VCaP (cell line): Measurements from ENCODE around the gene BDH1.

Experiments
- H3K27ac ChIP-seq: fragments of 450-650 bp; 2 replicates; pipeline ENCODE4 v1.5.1; 2017
- TF ChIP-seq, protein P1 (sequence below): fragments of 450-650 bp; conservative IDR thresholded peaks from 2 replicates; pipeline ENCODE4 v1.5.1; 2017; ENCODE audit warnings: mild to moderate bottlenecking, moderate library complexity

BDH1 gene

DNA sequence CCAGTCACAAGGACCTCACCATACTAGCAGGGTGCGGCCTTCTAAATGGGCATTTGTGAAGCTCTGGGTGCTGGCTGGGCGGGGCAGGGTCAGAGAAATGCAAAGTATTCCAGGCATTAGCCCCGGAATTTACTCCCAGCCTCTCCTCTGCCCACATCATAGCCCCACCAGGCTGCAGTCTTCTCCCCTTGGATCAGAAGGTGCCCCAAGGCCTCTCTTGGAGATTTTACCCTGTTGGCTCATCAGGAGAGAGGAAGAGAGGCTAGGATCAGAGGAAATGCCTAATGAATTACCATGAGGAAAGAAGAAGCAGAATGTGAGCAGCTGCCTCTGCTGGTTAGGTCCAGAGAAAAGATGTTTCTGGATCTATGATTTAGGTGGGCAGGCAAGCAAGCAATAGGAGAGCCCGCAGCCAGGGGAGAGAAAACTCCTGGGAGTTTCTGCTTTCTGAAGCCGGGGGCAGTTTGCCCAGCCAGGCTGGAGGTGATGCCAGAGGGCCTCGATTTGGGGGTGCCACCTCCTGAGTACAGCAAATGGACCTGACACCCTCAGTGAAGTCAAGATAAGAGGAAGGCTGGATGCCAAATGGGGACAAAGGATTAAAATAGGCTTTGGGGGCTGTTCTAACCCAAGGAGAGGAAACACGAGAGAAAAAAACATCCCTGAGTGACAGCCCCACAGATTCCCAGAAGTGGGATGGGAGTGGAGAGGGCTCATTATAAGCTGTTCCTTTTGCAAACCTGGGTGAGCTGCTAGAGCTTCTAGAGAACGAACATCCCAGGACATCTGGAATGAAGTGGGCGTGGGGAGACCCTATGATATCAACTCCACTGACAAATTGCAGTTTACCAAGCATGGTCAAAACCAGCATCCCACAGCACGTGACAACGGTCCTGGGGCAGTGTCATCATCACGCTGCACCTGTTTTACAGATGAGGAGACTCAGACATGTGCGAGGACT lies 65.4 kb downstream of the BDH1 start:
- H3K27ac ChIP-seq: no peak overlapping the region
- TF ChIP-seq, protein P1, sequence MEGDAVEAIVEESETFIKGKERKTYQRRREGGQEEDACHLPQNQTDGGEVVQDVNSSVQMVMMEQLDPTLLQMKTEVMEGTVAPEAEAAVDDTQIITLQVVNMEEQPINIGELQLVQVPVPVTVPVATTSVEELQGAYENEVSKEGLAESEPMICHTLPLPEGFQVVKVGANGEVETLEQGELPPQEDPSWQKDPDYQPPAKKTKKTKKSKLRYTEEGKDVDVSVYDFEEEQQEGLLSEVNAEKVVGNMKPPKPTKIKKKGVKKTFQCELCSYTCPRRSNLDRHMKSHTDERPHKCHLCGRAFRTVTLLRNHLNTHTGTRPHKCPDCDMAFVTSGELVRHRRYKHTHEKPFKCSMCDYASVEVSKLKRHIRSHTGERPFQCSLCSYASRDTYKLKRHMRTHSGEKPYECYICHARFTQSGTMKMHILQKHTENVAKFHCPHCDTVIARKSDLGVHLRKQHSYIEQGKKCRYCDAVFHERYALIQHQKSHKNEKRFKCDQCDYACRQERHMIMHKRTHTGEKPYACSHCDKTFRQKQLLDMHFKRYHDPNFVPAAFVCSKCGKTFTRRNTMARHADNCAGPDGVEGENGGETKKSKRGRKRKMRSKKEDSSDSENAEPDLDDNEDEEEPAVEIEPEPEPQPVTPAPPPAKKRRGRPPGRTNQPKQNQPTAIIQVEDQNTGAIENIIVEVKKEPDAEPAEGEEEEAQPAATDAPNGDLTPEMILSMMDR: no peak

DNA sequence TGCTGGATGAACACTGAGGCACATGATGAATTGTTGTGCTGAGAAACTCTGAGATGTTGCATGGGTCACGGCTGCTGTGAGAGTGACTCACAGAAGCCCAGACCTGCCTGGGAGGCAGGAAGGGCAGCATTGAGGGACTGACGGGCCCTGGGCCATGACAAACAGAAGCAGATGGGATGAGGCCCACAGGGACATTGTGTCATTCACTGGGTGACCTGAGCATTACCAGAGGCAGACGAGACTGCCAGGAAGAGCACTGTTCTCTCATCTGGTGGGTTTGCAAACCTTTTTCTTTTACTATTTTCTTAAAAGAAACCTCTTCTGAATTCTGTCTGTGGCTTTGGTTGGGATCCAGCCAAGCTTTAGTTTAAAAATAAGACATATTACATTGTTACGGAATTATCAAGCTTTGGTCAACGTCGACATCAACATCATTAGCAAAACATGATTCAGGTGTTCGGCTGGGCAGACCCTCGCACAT lies 67.8 kb downstream of the BDH1 start:
- TF ChIP-seq, protein P1: no peak
- no peak overlapping the region for H3K27ac ChIP-seq

DNA sequence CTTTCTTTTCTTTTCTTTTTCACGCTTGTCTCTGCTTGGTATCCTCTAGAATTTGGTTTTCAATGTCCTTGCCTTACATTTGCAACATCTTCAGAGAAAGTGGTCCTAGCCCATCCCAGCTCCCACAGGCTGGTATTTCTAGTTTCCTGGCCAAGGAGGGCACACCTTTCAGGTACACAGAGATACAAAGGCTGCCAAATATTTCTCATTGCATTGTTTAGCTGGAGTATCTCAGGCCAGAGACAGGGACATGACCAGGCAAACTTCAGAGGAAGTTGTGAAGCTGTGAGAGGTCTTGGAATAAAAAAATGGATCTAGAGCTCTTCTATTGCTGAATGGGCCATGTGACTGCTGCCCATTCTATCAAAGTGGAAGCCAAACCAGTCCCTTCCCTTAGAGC lies 68.9 kb downstream of the BDH1 start:
- TF ChIP-seq, protein P1: no peak
- no peak overlapping the region for H3K27ac ChIP-seq

DNA sequence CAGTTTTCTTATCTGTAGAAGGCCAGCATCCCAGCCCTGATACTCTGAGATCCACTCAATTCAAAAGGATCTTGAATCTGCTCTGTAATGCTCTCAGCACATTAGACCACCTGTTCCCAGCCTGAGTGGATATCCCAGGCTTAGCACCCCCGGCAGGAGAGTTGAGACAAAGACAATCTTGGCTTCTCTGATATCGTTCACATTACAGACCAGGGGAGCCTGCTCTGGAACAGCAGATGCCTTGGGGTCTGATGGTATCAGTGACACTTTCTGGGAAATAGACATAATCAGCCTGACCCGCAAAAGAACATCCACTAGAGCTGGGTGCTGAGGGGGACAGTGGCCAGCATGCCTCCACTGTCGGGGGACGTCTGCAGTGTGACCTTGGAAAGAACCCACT lies 70.6 kb downstream of the BDH1 start:
- H3K27ac ChIP-seq: no peak overlapping the region
- TF ChIP-seq, protein P1: no peak

DNA sequence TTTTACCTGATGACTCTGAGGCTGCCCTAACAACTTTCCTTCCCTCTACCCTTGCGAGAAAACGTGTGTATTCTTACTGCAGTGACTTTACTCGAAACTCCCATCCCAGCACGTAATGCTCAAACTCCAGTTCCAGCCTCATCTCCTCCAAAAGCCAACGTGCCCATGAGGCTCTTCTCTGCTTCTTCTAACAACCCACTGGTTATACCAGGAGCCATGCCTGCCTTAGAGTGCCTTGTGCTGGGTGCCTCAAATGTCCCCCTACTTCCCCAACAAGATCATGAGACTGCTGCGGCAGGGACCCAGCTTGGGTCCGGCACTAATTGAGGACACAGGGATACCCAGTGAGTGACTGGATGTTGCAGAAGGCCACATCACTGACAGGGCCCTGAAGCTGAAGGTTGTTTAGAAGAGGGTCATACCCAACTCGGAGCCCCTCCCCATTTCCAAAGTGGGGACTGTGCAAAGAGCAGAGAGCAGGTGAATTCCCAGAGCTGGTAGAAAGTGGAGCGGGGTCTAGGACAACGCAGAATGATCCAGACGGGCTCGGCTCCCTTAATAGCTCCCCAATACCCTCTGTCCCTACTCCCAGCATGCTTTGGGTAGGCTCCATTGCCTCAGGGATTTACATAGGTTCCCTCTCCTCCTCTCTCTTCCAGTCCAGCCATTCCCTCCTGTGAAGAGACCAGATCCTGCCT lies 71.4 kb downstream of the BDH1 start:
- TF ChIP-seq, protein P1: no peak
- H3K27ac ChIP-seq: no peak overlapping the region

DNA sequence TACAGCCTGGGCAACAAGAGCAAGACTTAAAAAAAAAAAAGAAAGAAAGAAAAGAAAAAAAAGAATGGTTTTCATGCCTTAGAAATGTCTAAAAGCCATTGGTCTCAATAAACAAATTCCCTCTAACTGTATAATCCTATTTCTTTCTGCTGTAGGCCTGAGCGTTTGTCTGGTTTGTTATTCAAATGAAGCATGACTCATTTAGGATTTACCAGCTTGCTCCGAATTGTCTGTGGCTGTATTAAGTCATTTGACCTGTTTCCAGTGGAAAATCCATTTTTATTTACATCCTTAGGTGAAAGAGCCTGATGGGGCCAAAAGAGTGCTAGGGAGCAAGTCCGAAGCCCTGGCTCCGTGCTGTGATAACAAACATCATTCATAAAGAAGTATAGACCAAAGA lies 73.8 kb downstream of the BDH1 start:
- H3K27ac ChIP-seq: no peak overlapping the region
- TF ChIP-seq, protein P1: no peak

DNA sequence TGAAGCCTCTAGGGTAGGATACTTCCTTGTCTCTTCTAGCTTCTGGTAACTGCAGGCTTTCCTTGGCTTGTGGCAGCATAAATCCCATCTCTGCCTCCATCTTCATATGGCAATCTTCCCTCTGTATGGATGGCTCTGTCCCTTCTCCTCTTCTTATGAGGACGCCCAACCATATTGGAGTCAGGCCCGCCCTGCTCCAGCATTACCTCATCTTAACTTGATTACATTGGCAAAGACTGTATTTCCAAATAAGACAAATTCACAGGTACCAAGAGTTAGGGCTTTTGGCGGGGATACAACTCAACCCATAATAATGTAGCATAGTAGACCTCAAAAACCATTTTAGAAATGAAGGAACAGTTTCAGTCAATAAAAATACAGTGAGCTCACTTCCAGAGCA lies 75.4 kb downstream of the BDH1 start:
- no peak overlapping the region for H3K27ac ChIP-seq
- TF ChIP-seq, protein P1: no peak
